GM12874 (cell line): ENCODE data around the gene ZCCHC3.
A peak's percentile ranks its signal among the peaks of the same experiment; 100 is the strongest.

Source experiments
- TF ChIP-seq, protein P1 (sequence below): IDR thresholded peaks from 2 replicates; pipeline ENCODE4 v1.5.1; 2011; ENCODE audit warnings: low read depth, mild to moderate bottlenecking, control low read depth, low read length, moderate library complexity; ENCODE audit not compliant: insufficient read depth

The ZCCHC3 gene

DNA sequence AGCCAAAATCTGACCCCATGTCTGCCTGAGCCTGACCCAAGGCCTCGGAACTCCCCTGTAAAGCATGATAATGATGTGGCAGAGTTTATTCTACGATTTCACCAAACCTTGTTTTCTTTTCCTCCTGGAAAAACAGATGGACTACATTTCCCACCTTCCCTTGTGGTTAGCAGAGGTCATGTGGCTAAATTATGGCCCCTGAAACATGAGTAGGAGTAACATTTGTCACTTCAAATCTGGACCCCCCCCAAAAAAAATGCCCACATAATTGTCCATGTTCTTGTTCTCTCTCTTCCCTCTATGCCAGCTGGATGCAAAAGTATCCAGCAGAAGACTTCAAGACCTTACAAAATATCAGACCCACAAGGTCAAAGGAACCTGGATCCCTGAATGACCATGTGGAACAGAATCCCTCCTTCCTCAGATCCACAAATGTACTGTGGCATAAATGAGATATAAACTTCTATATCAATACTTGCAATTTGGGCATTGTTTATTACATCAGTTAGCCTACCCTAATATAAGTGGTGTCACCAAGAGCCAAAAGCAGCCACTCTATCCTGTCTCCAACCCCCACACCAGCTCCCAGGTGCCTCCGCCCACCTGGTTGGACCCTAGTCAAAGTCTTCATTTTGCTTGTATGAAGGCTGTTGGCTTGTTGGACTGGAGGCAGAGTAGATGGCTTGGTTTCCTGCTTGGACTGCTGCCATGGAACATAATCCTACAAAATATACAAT, 8.2 kb upstream of the ZCCHC3 start:
- TF ChIP-seq, protein P1, sequence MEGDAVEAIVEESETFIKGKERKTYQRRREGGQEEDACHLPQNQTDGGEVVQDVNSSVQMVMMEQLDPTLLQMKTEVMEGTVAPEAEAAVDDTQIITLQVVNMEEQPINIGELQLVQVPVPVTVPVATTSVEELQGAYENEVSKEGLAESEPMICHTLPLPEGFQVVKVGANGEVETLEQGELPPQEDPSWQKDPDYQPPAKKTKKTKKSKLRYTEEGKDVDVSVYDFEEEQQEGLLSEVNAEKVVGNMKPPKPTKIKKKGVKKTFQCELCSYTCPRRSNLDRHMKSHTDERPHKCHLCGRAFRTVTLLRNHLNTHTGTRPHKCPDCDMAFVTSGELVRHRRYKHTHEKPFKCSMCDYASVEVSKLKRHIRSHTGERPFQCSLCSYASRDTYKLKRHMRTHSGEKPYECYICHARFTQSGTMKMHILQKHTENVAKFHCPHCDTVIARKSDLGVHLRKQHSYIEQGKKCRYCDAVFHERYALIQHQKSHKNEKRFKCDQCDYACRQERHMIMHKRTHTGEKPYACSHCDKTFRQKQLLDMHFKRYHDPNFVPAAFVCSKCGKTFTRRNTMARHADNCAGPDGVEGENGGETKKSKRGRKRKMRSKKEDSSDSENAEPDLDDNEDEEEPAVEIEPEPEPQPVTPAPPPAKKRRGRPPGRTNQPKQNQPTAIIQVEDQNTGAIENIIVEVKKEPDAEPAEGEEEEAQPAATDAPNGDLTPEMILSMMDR: no peak

DNA sequence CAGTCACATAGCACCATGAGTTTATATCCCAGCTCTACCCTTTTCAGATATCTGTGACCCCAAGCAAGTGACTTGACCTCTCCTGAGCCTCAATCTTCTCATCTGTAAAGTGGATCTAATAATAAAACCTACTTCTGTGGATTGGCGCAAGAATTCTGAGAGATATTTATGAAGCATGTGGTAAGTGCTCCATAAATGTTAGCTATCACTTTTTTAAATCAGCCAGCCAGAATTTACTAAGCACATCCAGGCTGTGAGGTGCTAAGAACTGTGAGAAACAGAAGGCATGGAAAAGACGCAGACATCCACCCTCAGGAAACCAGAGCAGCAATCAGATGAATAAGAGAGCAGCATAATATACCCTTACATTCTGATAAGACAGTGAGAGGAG, 7.7 kb upstream of the ZCCHC3 start:
- TF ChIP-seq, protein P1: no peak

DNA sequence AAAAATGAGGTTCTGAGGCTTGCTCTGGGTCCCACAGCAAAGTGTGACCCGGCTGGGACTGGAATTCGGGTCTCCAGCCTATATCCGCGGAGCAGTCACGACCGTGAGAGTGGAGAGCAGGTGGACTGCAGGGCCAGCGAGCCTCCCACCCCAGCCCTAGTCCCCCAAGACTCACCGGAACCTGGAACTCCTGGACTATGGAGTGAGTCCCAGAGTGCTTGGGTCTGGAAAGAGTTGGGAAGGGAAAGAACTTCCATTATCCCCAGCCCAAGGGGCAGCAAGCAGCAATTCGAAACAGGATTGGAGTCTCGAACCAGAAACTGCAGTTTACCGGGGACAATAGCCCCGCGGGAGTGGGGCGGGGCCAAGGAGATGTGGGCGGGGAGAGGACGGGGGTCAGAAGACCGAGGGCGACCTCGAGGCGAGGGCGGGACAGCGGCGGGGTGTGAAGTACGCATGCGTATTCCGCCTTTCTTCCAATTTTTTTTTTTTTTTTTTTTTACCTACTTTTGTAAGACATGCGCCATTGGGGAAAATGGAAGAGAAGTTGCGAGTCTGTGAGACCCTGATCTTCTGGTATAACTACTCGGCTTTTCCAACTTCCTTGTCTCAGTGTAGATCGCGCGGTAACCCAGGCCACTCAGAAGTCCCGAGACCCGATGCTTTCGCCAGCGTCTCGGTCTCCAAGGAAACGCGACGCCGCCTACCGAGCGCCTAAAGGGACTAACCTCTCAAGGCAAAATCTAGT, 7.1 kb upstream of the ZCCHC3 start, which contains the start of gene C20orf96:
Gene C20orf96 (minus strand): TSS at position 667 of the 748 bp plus-strand sequence. CDS start 140 bp downstream, at position 527.
- TF ChIP-seq, protein P1: peak; percentile 41; the same call in 1 of the 2 replicates

DNA sequence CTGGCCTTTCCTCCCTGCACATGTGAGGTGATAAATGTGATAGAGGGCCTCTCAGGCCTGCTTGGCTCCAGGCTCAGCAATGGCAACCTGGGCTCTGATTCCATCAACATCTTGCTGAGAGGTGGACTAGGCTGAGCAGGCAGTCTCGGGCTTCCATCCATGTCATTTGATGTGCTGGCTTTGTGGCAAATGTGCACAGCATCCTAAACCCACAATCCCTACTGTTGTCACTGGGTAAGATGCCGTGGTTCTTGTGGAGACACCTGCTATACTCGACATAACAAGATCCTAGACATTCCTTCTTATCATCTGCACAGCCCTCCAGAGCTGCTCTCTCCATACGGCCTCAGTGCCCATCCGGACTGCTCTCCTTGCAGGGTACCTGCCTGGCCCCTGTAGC, 2.8 kb upstream of the ZCCHC3 start:
- TF ChIP-seq, protein P1: no peak

DNA sequence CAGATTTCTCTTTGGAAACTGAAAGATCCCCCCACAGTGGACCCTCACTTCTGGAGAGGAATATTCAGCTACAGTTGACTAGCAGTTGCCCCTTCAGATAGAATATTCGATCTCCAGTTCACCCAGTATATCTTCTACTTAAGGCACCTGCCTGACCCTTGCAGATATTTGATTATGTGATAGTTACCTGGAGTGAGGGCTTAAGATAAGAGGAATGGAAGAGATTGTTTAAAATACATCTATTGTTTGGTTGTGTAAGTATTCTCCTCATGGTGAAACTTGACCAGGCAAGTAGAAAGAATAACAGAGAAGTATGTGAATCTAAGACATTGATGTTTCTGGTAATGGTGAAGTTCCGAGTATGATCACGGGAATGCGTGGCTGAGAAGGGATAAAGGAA, 1.6 kb upstream of the ZCCHC3 start:
- TF ChIP-seq, protein P1: no peak

DNA sequence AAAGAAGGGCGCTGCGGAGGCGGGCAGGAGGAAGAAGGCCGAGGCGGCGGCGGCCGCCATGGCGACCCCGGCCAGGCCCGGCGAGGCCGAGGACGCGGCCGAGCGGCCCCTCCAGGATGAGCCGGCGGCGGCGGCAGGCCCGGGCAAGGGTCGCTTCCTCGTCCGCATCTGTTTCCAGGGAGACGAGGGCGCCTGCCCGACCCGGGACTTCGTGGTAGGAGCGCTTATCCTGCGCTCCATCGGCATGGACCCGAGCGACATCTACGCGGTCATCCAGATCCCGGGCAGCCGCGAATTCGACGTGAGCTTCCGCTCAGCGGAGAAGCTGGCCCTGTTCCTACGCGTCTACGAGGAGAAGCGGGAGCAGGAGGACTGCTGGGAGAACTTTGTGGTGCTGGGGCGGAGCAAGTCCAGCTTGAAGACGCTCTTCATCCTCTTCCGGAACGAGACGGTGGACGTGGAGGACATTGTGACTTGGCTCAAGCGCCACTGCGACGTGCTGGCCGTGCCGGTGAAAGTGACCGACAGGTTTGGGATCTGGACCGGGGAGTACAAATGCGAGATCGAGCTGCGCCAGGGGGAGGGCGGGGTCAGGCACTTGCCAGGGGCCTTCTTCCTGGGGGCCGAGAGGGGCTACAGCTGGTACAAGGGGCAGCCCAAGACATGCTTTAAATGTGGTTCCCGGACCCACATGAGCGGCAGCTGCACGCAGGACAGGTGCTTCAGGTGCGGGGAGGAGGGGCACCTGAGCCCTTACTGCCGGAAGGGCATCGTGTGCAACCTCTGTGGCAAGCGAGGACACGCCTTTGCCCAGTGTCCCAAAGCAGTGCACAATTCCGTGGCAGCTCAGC, 780 bp downstream of the ZCCHC3 start:
- TF ChIP-seq, protein P1: no peak
